ENCODE measurements around the gene CPEB3. TPM values are rescaled to one million over a fixed set of nuclear protein-coding genes. Genes with fewer than 3 reads are reported as not detected.

CPEB3 gene
- total and polyA plus RNA-seq, 9 of the 15 experiments (the other 6 are each of a cell fraction or from before 2014, with no cell fraction given), result 0.15 to 1.2 (median 0.51) TPM

- no peak for TF ChIP-seq ZFP91 (CRISPR knock-in tag; IDR thresholded peaks at IDR 0.05)
- no peak for TF ChIP-seq ZNF263 (CRISPR knock-in tag; IDR thresholded peaks at IDR 0.05; ENCODE audit: borderline replicate concordance)
- peak; percentile 42; the same call in 1 of the 2 replicates for TF ChIP-seq C11orf30 (IDR thresholded peaks at IDR 0.05; ENCODE audit: low read depth)
- no peak for TF ChIP-seq MECOM (CRISPR knock-in tag; IDR thresholded peaks at IDR 0.05)
- TF ChIP-seq SIN3B (IDR thresholded peaks at IDR 0.05; ENCODE audit: low read depth), result no peak
- TF ChIP-seq GTF2E2 (tag; IDR thresholded peaks at IDR 0.05), result peak; percentile 38; the same call in 1 of the 2 replicates
- no peak for TF ChIP-seq ZNF780A (CRISPR knock-in tag; IDR thresholded peaks at IDR 0.05)
- TF ChIP-seq MED1 (CRISPR knock-in tag; IDR thresholded peaks at IDR 0.05; ENCODE audit: borderline replicate concordance), result no peak
- TF ChIP-seq RCOR1 (IDR thresholded peaks at IDR 0.05; ENCODE audit: borderline replicate concordance in 1 of 2, low read depth in 2 of 2, low read length in 2 of 2), result no peak
- TF ChIP-seq UBTF (IDR thresholded peaks at IDR 0.05; ENCODE audit: borderline replicate concordance in 1 of 2, low read depth in 2 of 2, low read length in 2 of 2), result no peak
- no peak for TF ChIP-seq GTF2B (IDR thresholded peaks at IDR 0.05; ENCODE audit: extremely low read depth, insufficient read length)
- TF ChIP-seq PRPF4 (IDR thresholded peaks at IDR 0.05; ENCODE audit: insufficient read depth, low read depth, low read length, poor library complexity, severe bottlenecking), result no peak
- no peak for TF ChIP-seq OTX1 (CRISPR knock-in tag; IDR thresholded peaks at IDR 0.05)
- no peak for TF ChIP-seq EZH2 (IDR thresholded peaks at IDR 0.05; ENCODE audit: borderline replicate concordance, low read depth, low read length)
- no peak for TF ChIP-seq KDM2B (CRISPR knock-in tag; IDR thresholded peaks at IDR 0.05)
- TF ChIP-seq DACH1 (IDR thresholded peaks at IDR 0.05; ENCODE audit: partially characterized antibody), result no peak
- 0 out of 2 replicates have a peak, but pooled peaks have one; percentile 36 for TF ChIP-seq MEF2D (tag; conservative IDR thresholded peaks at IDR 0.05; ENCODE audit: low read depth)
- TF ChIP-seq PTRF (tag; IDR thresholded peaks at IDR 0.05), result peak; percentile 51; the same call in 1 of the 2 replicates
- no peak for TF ChIP-seq NR2C2 (CRISPR knock-in tag; IDR thresholded peaks at IDR 0.05)
- peak; percentile 59 for TF ChIP-seq NR2C2 (tag; IDR thresholded peaks at IDR 0.05)
- peak; percentile 56; the same call in 1 of the 2 replicates for TF ChIP-seq VEZF1 (CRISPR knock-in tag; IDR thresholded peaks at IDR 0.05)
- no peak for TF ChIP-seq MYNN (IDR thresholded peaks at IDR 0.05)
- TF ChIP-seq MYNN (CRISPR knock-in tag; IDR thresholded peaks at IDR 0.05), result no peak
Measured at GRCh38 chr10:92240289-92241157, 50.4 kb downstream of the CPEB3 start (continued).

Measured in K562 (cell line).